Keratinocyte (primary cell): ENCODE measurements around the gene CCDC87. TPM values are rescaled to one million over a fixed set of nuclear protein-coding genes. Genes with fewer than 3 reads are reported as not detected.

Source experiments
- DNase-seq: peaks from one replicate; pipeline ENCODE4 v3.0.0-alpha.2; 2011; ENCODE audit warnings: low read depth, missing footprints, low spot score
- FAIRE-seq: peaks from 2 replicates; lab custom pipeline; 2011; peaks lifted over from hg19 to GRCh38; lab: Jason Lieb, UNC
- H2AFZ ChIP-seq: 2 replicates; pipeline ENCODE4 v1.6.0; 2012; ENCODE audit warnings: low read length, control low read depth, inconsistent platforms; ENCODE audit not compliant: control insufficient read depth
- H3K27ac ChIP-seq: 2 replicates; pipeline ENCODE4 v1.5.1; 2011; ENCODE audit warnings: low read length; ENCODE audit not compliant: control insufficient read depth, insufficient read depth
- H3K27me3 ChIP-seq: 3 replicates; pipeline ENCODE4 v1.6.0; 2011; ENCODE audit warnings: low read length; ENCODE audit not compliant: control insufficient read depth, insufficient read depth; ENCODE audit errors: extremely low read depth
- H3K36me3 ChIP-seq, 2 experiments: 2 replicates in 1 of 2; 3 replicates in 1 of 2; pipeline ENCODE4 v1.5.1; 2011; ENCODE audit warnings: low read length in 2 of 2, mild to moderate bottlenecking in 1 of 2; ENCODE audit not compliant: control insufficient read depth in 2 of 2, insufficient read depth in 2 of 2; ENCODE audit errors: extremely low read depth in 1 of 2
- H3K4me1 ChIP-seq: 3 replicates; pipeline ENCODE4 v1.5.1; 2011; ENCODE audit warnings: low read length; ENCODE audit not compliant: control insufficient read depth, insufficient read depth; ENCODE audit errors: extremely low read depth
- H3K4me2 ChIP-seq: 3 replicates; pipeline ENCODE4 v1.6.0; 2011; ENCODE audit warnings: low read depth, low read length; ENCODE audit not compliant: control insufficient read depth, insufficient read depth; ENCODE audit errors: extremely low read depth
- H3K4me3 ChIP-seq, 3 experiments: fragments of 200-600 bp in 1 of 3; sonication (generic) in 1 of 3; 2 replicates in 2 of 3; 3 replicates in 1 of 3; pipeline ENCODE4 v1.5.1; 2011 to 2016; ENCODE audit warnings: low read length in 3 of 3, mild to moderate bottlenecking in 3 of 3, control low read depth in 2 of 3, inconsistent platforms in 1 of 3, low read depth in 1 of 3, mixed read lengths in 1 of 3, mixed run types in 1 of 3, moderate library complexity in 1 of 3; ENCODE audit not compliant: control insufficient read depth in 2 of 3, insufficient read depth in 2 of 3; ENCODE audit errors: extremely low read depth in 1 of 3
- H3K79me2 ChIP-seq: 2 replicates; pipeline ENCODE4 v1.6.0; 2012; ENCODE audit warnings: low read length; ENCODE audit not compliant: control insufficient read depth, insufficient read depth
- H3K9ac ChIP-seq: 3 replicates; pipeline ENCODE4 v1.6.0; 2011; ENCODE audit warnings: low read length; ENCODE audit not compliant: control insufficient read depth, insufficient read depth; ENCODE audit errors: extremely low read depth
- H3K9me1 ChIP-seq: 3 replicates; pipeline ENCODE4 v1.6.0; 2011; ENCODE audit warnings: low read length; ENCODE audit not compliant: control insufficient read depth, insufficient read depth; ENCODE audit errors: extremely low read depth
- H3K9me3 ChIP-seq: 2 replicates; pipeline ENCODE4 v1.5.1; 2012; ENCODE audit warnings: low read depth, low read length; ENCODE audit not compliant: control insufficient read depth
- H4K20me1 ChIP-seq: 3 replicates; pipeline ENCODE4 v1.6.0; 2011; ENCODE audit warnings: low read length; ENCODE audit not compliant: control insufficient read depth, insufficient read depth; ENCODE audit errors: extremely low read depth
- CTCF ChIP-seq, 3 experiments: IDR thresholded peaks in 1 of 3; conservative IDR thresholded peaks in 1 of 3; optimal IDR thresholded peaks in 1 of 3; 2 replicates in 2 of 3; 3 replicates in 1 of 3; pipeline versions ENCODE3 to v1.5.1; 2011; ENCODE audit warnings: low read length in 3 of 3, mild to moderate bottlenecking in 3 of 3, moderate library complexity in 2 of 3, control low read depth in 1 of 3, inconsistent platforms in 1 of 3; ENCODE audit not compliant: insufficient read depth in 2 of 3; ENCODE audit errors: extremely low read depth in 1 of 3
- EZH2 ChIP-seq: IDR thresholded peaks from one replicate; pipeline ENCODE4 v1.6.1; 2012; ENCODE audit warnings: inconsistent platforms, mild to moderate bottlenecking, low read length, moderate library complexity
- dilution Hi-C: fragments of 300-500 bp; cut with MboI; formaldehyde crosslinking; loops from one replicate; pipeline ENCODE4 v1.7.0; 2020; ENCODE audit warnings: low sequenced_read_pairs; ENCODE audit not compliant: extremely low pct_ligation_motif_present
- polyA plus RNA-seq, 5 experiments: library from polyadenylated mRNA; depleted of rRNA in 3 of 5; stranded (reverse) in 3 of 5; stranded (forward) in 1 of 5; unstranded in 1 of 5; fragments of >200 nt; gene quantifications; 1 replicate in 1 of 5; 2 replicates in 3 of 5; 3 replicates in 1 of 5; pipeline versions ENCODE4 v1.2.1 to v1.2.3, GENCODE V29; 2011 to 2012; ENCODE audit warnings: missing spikeins in 2 of 5, low read depth in 1 of 5, low replicate concordance in 1 of 5

Gene CCDC87
- polyA plus RNA-seq, 1 donor (not counting 4 experiments of a cell fraction or from before 2014, with no cell fraction given): 0.07 TPM

GRCh38 chr11:66639066-66639813, 46.4 kb upstream of the CCDC87 start:
- peaks cover 17 to 42% of the 10 kb centered on the region in 2 experiments for H3K36me3 ChIP-seq
- peaks cover 46% of the 10 kb centered on the region for H4K20me1 ChIP-seq
- dilution Hi-C loops: no loop called here
- peaks cover 94% of the 10 kb centered on the region for H3K79me2 ChIP-seq
- H3K27me3 ChIP-seq: no peaks in the 10 kb centered on the region
- DNase-seq (no peak), FAIRE-seq (no peak)
- H3K9me3 ChIP-seq: no peaks in the 10 kb centered on the region
- H3K4me3 ChIP-seq: peak overlapping the region; percentile 63 to 88 (median 70)
- peak overlapping the region; percentile 93 for H3K4me2 ChIP-seq
- TF ChIP-seq CTCF (optimal IDR thresholded peaks at IDR 0.05 in 1 of 3, IDR thresholded peaks at IDR 0.05 in 1 of 3, conservative IDR thresholded peaks at IDR 0.05 in 1 of 3; ENCODE audit: extremely low read depth in 1 of 3, insufficient read depth in 2 of 3, low read length in 3 of 3): no peak
- no peak for TF ChIP-seq EZH2
- peak overlapping the region; percentile 97 for H3K9ac ChIP-seq
- H2AFZ ChIP-seq: no peak overlapping the region
- H3K9me1 ChIP-seq: peaks cover 6% of the 10 kb centered on the region
- H3K27ac ChIP-seq: peak overlapping the region; percentile 92
- H3K4me1 ChIP-seq: peaks cover 50% of the 10 kb centered on the region

- H3K4me1 ChIP-seq: peaks cover 50% of the 10 kb centered on the region
- peak; percentile 60 for FAIRE-seq
Observed at GRCh38 chr11:66638177-66639065, 45.6 kb upstream of the CCDC87 start, which contains the start of gene RBM4. RBM4 (plus strand) TSS chr11:66638703; CDS start chr11:66639712, 1,009 bp downstream.

More at GRCh38 chr11:66638177-66639065, 45.6 kb upstream of the CCDC87 start, which contains the start of gene RBM4:
- peaks cover 39% of the 10 kb centered on the region for H4K20me1 ChIP-seq
- peak within 1 kb of the TSS; percentile 92 for H3K27ac ChIP-seq
- H3K79me2 ChIP-seq: peaks cover 90% of the 10 kb centered on the region
- H3K4me2 ChIP-seq: peak within 1 kb of the TSS; percentile 93
- H2AFZ ChIP-seq: peak within 1 kb of the TSS; percentile 71
- peaks cover 11 to 35% of the 10 kb centered on the region in 2 experiments for H3K36me3 ChIP-seq
- DNase-seq: peak; percentile 98
- peak within 1 kb of the TSS; percentile 63 to 88 (median 70) for H3K4me3 ChIP-seq
- H3K9me3 ChIP-seq: no peaks in the 10 kb centered on the region
- peak within 1 kb of the TSS; percentile 97 for H3K9ac ChIP-seq
- dilution Hi-C loops: no loop called here
- peak in 2 of 3 experiments; percentile 8 to 21 for TF ChIP-seq CTCF (optimal IDR thresholded peaks at IDR 0.05 in 1 of 3, IDR thresholded peaks at IDR 0.05 in 1 of 3, conservative IDR thresholded peaks at IDR 0.05 in 1 of 3; ENCODE audit: extremely low read depth in 1 of 3, insufficient read depth in 2 of 3, low read length in 3 of 3)
- no peak for TF ChIP-seq EZH2
- H3K27me3 ChIP-seq: no peaks in the 10 kb centered on the region
- peaks cover 3% of the 10 kb centered on the region for H3K9me1 ChIP-seq
